HepG2 (cell line): ENCODE results near the gene ADAMTS17.

ENCODE experiments used
- JUN ChIP-seq: sonication (generic); formaldehyde crosslinking; IDR thresholded peaks from 2 replicates; pipeline ENCODE4 v1.4.0; 2020; ENCODE audit warnings: mild to moderate bottlenecking, missing genetic modification reagents
- MYC ChIP-seq: sonication (generic); formaldehyde crosslinking; IDR thresholded peaks from 2 replicates; pipeline ENCODE4 v1.9.0; 2021; ENCODE audit warnings: missing genetic modification reagents, borderline replicate concordance
- NFYB ChIP-seq: sonication (generic); formaldehyde crosslinking; IDR thresholded peaks from 2 replicates; pipeline ENCODE4 v1.4.0; 2020; ENCODE audit warnings: missing genetic modification reagents
- POLR2AphosphoS5 ChIP-seq: IDR thresholded peaks from 2 replicates; pipeline ENCODE4 v1.6.1; 2012; ENCODE audit warnings: low read depth, low read length
- RBAK ChIP-seq: sonication (generic); formaldehyde crosslinking; IDR thresholded peaks from 2 replicates; pipeline ENCODE4 v1.5.1; 2020; ENCODE audit warnings: mild to moderate bottlenecking, missing genetic modification reagents
- ZNF274 ChIP-seq: sonication (generic); formaldehyde crosslinking; IDR thresholded peaks from 2 replicates; pipeline ENCODE4 v1.5.1; 2020; ENCODE audit warnings: mild to moderate bottlenecking, missing genetic modification reagents
- ZNF7 ChIP-seq: IDR thresholded peaks from 2 replicates; pipeline ENCODE4 v1.6.1; 2016; ENCODE audit warnings: missing biosample characterization, missing genetic modification reagents
- ZNF773 ChIP-seq: sonication (generic); formaldehyde crosslinking; IDR thresholded peaks from 2 replicates; pipeline ENCODE4 v1.4.0; 2020; ENCODE audit warnings: missing genetic modification reagents, borderline replicate concordance
- TF ChIP-seq, protein P1 (sequence below): sonication (generic); formaldehyde crosslinking; IDR thresholded peaks from 2 replicates; pipeline ENCODE4 v1.5.0; 2020; ENCODE audit warnings: mild to moderate bottlenecking, missing genetic modification reagents, moderate library complexity
- TF ChIP-seq, protein P2 (sequence below): sonication (generic); formaldehyde crosslinking; IDR thresholded peaks from 2 replicates; pipeline ENCODE4 v1.4.0; 2020; ENCODE audit warnings: missing genetic modification reagents, mild to moderate bottlenecking, borderline replicate concordance

DNA sequence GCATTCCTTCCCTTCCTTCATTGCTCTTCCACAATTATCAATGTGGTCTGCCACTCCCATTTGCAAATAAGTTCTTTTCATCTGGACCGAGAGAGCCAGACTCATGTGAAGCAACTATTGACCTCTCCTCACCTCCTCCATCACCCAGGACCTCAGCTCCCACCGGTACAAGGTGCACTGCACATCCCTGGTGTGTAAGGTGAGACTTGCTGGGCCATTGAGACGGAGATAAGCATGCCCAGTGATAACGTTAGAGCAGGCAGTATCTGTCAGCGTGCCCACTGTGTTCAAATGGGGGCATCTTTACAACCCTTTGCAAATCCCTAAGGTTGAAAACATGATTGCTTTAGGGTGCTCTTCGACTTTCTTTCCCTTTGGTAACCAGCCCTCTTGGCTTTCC is 154.8 kb downstream of the ADAMTS17 start:
- TF ChIP-seq ZNF773 (CRISPR knock-in tag) (no peak), MYC (CRISPR knock-in tag) (no peak), RBAK (CRISPR knock-in tag) (no peak), ZNF7 (CRISPR knock-in tag) (no peak), ZNF274 (CRISPR knock-in tag) (no peak), NFYB (CRISPR knock-in tag) (no peak), JUN (no peak), POLR2AphosphoS5 (no peak)
- TF ChIP-seq, protein P1, sequence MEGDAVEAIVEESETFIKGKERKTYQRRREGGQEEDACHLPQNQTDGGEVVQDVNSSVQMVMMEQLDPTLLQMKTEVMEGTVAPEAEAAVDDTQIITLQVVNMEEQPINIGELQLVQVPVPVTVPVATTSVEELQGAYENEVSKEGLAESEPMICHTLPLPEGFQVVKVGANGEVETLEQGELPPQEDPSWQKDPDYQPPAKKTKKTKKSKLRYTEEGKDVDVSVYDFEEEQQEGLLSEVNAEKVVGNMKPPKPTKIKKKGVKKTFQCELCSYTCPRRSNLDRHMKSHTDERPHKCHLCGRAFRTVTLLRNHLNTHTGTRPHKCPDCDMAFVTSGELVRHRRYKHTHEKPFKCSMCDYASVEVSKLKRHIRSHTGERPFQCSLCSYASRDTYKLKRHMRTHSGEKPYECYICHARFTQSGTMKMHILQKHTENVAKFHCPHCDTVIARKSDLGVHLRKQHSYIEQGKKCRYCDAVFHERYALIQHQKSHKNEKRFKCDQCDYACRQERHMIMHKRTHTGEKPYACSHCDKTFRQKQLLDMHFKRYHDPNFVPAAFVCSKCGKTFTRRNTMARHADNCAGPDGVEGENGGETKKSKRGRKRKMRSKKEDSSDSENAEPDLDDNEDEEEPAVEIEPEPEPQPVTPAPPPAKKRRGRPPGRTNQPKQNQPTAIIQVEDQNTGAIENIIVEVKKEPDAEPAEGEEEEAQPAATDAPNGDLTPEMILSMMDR (CRISPR knock-in tag) = no peak
- TF ChIP-seq, protein P2, sequence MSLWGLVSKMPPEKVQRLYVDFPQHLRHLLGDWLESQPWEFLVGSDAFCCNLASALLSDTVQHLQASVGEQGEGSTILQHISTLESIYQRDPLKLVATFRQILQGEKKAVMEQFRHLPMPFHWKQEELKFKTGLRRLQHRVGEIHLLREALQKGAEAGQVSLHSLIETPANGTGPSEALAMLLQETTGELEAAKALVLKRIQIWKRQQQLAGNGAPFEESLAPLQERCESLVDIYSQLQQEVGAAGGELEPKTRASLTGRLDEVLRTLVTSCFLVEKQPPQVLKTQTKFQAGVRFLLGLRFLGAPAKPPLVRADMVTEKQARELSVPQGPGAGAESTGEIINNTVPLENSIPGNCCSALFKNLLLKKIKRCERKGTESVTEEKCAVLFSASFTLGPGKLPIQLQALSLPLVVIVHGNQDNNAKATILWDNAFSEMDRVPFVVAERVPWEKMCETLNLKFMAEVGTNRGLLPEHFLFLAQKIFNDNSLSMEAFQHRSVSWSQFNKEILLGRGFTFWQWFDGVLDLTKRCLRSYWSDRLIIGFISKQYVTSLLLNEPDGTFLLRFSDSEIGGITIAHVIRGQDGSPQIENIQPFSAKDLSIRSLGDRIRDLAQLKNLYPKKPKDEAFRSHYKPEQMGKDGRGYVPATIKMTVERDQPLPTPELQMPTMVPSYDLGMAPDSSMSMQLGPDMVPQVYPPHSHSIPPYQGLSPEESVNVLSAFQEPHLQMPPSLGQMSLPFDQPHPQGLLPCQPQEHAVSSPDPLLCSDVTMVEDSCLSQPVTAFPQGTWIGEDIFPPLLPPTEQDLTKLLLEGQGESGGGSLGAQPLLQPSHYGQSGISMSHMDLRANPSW (CRISPR knock-in tag) = no peak
